PFSK-1 (cell line): Measurements from ENCODE around the gene SLC7A1.

Experiments used
- FOXP2 ChIP-seq: optimal IDR thresholded peaks from 2 replicates; pipeline ENCODE3; 2011; ENCODE audit warnings: borderline replicate concordance, control low read depth, inconsistent platforms; ENCODE audit not compliant: insufficient read depth; ENCODE audit errors: extremely low read length, extremely low read depth
- POLR2AphosphoS5 ChIP-seq: IDR thresholded peaks from 2 replicates; pipeline ENCODE4 v1.6.1; 2012; ENCODE audit warnings: low read depth, mild to moderate bottlenecking, control low read depth, low read length, moderate library complexity
- REST ChIP-seq, 2 experiments: IDR thresholded peaks; 2 replicates each; pipeline versions ENCODE4 v1.6.1 to v1.8.0; 2011 to 2012; ENCODE audit warnings: low read depth in 2 of 2, low read length in 2 of 2, control low read depth in 1 of 2, inconsistent platforms in 1 of 2, mild to moderate bottlenecking in 1 of 2, moderate library complexity in 1 of 2; ENCODE audit not compliant: insufficient read depth in 1 of 2
- SIN3A ChIP-seq: IDR thresholded peaks from 2 replicates; pipeline ENCODE4 v1.6.1; 2012; ENCODE audit warnings: mild to moderate bottlenecking, low read length, moderate library complexity, borderline replicate concordance; ENCODE audit not compliant: insufficient read depth
- TAF1 ChIP-seq: IDR thresholded peaks from 2 replicates; pipeline ENCODE4 v1.6.1; 2012; ENCODE audit warnings: low read length, control low read depth, borderline replicate concordance; ENCODE audit not compliant: insufficient read depth

The SLC7A1 gene

GRCh38 chr13:29619995-29620394 is 24.5 kb upstream of the SLC7A1 start:
- TF ChIP-seq TAF1: no peak
- TF ChIP-seq POLR2AphosphoS5: no peak
- TF ChIP-seq REST (IDR thresholded peaks at IDR 0.05; ENCODE audit: insufficient read depth in 1 of 2, low read depth in 2 of 2, low read length in 2 of 2): no peak
- no peak for TF ChIP-seq SIN3A
- no peak for TF ChIP-seq FOXP2

- no peak for TF ChIP-seq REST (IDR thresholded peaks at IDR 0.05; ENCODE audit: insufficient read depth in 1 of 2, low read depth in 2 of 2, low read length in 2 of 2)
- no peak for TF ChIP-seq POLR2AphosphoS5
- TF ChIP-seq TAF1: no peak
- no peak for TF ChIP-seq SIN3A
- TF ChIP-seq FOXP2: no peak
These were observed 17.6 kb upstream of the SLC7A1 start for GRCh38 chr13:29613101-29613500.

- no peak for TF ChIP-seq REST (IDR thresholded peaks at IDR 0.05; ENCODE audit: insufficient read depth in 1 of 2, low read depth in 2 of 2, low read length in 2 of 2)
- no peak for TF ChIP-seq TAF1
These were observed 12.0 kb upstream of the SLC7A1 start for GRCh38 chr13:29607465-29607864.

- no peak for TF ChIP-seq REST (IDR thresholded peaks at IDR 0.05; ENCODE audit: insufficient read depth in 1 of 2, low read depth in 2 of 2, low read length in 2 of 2)
- TF ChIP-seq TAF1: no peak
- no peak for TF ChIP-seq SIN3A
- no peak for TF ChIP-seq POLR2AphosphoS5
- no peak for TF ChIP-seq FOXP2
These were observed 10.5 kb upstream of the SLC7A1 start for GRCh38 chr13:29605860-29606526.

- TF ChIP-seq SIN3A (no peak), TAF1 (no peak), POLR2AphosphoS5 (no peak), REST (IDR thresholded peaks at IDR 0.05; ENCODE audit: insufficient read depth in 1 of 2, low read depth in 2 of 2, low read length in 2 of 2) (no peak), FOXP2 (no peak)
These were observed 2.8 kb upstream of the SLC7A1 start for GRCh38 chr13:29598321-29598720.
